Activated CD4-positive, alpha-beta T cell treated with anti-CD3 and anti-CD28 coated beads, Interleukin-2, amount 50 U/mL, for 1 hour (primary cell): ENCODE data around the gene ARR3.
"Not testable (repeated sequence)": the region's sequence is repeated elsewhere in the genome, so short reads cannot be mapped to it uniquely, and the experiment has no call there.

Source experiments
- DNase-seq: peaks from one replicate; pipeline ENCODE4 v3.0.0-alpha.2; 2020

Gene ARR3

GRCh38 chrX:70281951-70282350, 13.8 kb downstream of the ARR3 start, which contains the start of gene RAB41:
Gene RAB41 (plus strand): TSS chrX:70282172. CDS start chrX:70282218, 46 bp downstream.
- no peak for DNase-seq

GRCh38 chrX:70289168-70289792, 21.1 kb downstream of the ARR3 start:
- DNase-seq, result no peak

- DNase-seq, result peak; percentile 65
These were observed 21.9 kb downstream of the ARR3 start, which contains the start of the genes KIF4A and PDZD11 for GRCh38 chrX:70289793-70290770. Gene KIF4A (plus strand): TSS chrX:70290104. CDS start chrX:70290459, 355 bp downstream. Gene PDZD11 (minus strand): TSS chrX:70289927. CDS start chrX:70289341, 586 bp downstream.

GRCh38 chrX:70292788-70293187, 24.7 kb downstream of the ARR3 start:
- no peak for DNase-seq

GRCh38 chrX:70293621-70294020, 25.5 kb downstream of the ARR3 start:
- DNase-seq, result no peak

- DNase-seq, result no peak
These were observed 33.6 kb downstream of the ARR3 start for GRCh38 chrX:70301716-70302115.

- no peak for DNase-seq
These were observed 45.4 kb downstream of the ARR3 start for GRCh38 chrX:70313503-70313902.

GRCh38 chrX:70322784-70323183, 54.6 kb downstream of the ARR3 start:
- DNase-seq, result no peak

GRCh38 chrX:70323628-70324027, 55.5 kb downstream of the ARR3 start:
- DNase-seq, result not testable (repeated sequence)

- no peak for DNase-seq
These were observed 56.2 kb downstream of the ARR3 start for GRCh38 chrX:70324326-70324725.

- DNase-seq, result no peak
These were observed 63.0 kb downstream of the ARR3 start for GRCh38 chrX:70331161-70331560.
